Left hindlimb (tissue), 1 donor: Measurements from ENCODE around the gene BBLN.

Experiments used
- DNase-seq: peaks from one replicate; pipeline ENCODE4 v3.0.0-alpha.2; 2018

Gene BBLN

DNA sequence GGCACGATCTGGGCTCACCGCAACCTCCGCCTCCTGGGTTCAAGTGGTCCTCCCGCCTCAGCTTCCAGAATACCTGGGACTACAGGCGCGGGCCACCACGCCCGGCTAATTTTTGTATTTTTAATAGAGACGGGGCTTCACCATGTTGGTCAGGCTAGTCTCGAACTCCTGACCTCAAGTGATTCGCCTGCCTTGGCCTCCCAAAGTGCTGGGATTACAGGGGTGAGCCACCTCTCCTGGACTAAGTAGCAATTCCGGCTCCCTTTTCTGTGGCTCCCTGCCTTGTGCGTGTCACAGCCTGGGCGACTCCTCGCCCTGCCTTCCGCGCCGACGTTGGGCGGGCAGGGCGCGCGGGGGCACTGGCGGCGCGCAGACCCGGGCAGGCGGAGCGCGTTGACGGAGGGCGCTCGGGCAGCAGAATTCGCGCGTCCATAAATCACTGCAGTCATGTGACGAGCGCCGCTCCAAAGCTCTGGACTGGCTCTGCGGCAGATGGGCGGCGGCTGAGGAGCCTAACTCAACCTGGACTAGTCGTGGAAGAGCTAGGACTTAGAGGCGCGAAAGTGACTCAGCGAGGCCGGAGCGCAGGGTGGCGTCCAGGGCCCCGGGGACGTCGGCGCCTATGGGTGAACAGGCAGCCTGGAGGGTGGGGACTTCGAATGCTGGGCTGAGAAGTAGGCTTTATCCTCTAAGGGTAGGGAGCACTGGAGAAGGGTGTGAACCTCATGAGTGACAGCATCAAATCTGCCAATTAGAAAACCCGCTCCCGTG is 32.7 kb downstream of the BBLN start:
- peak; percentile 85 for DNase-seq

DNA sequence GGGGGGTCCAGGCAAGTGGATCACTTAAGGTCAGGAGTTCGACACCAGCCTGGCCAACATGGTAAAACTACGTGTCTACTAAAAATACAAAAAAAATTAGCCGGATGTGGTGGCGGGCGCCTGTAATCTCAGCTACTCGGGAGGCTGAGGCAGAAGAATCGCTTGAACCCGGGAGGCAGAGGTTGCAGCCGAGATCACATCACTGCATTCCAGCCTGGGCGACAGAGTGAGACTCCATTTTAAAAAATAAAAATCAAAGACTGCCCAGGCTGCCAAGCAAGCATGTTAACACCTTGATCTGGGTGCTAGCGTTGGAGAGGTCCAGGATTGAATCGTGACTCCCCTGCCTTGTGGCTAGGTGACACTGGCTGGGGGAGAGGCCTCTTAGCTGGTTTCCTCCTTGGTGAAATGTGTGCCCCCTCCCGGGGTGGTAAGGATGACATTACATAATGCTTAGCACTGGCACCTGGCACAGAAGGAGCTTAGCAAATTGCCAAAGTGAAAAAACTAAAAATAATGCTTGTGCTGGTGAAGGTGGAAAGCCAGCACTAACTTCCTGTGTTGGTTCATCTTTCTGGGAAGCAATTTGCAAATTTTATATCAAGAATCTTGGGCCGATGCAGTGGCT is 33.5 kb downstream of the BBLN start:
- DNase-seq, result no peak

DNA sequence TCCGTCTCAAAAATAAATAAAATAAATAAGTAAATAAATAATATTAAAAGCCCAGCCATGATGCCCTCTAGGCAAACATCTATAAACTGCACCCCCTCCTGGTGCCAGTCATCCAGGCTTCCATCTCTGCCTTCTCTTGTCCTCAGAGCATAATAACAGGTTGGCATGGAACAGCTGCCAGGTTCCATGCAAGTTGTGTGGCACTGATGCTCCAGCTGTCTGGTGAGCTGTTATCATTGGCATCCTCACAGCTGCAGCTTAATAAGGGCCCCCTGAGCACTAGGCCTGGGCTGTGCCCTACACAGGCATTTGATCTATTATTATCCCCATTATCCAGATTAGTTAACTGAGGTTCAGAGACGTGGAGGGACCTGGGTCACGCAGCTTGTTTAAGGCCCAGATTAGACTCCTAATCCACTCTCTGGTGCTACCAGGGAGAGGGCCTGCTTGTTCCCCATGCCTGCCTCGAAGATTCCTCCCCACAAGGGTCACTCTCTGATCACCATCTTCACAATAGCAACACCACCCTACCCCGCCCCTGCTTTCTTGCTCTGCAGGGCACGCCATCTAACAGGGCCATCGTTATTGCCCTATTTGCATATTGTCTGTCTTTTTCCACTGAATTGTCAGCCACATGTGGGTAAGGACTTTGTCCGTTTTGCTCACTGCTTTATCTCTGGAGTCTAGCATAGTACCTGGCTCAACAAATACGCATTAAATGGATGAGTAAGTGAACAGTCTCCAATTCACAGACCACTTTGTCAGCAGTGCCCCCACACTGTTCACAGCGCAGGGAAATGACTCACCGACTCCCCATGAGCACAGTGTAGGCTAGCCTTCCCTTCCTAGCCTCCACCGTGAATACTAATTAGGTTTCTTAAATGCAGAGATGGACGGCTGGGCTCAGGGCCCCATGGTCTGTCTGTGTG is 41.6 kb downstream of the BBLN start:
- DNase-seq, result no peak

DNA sequence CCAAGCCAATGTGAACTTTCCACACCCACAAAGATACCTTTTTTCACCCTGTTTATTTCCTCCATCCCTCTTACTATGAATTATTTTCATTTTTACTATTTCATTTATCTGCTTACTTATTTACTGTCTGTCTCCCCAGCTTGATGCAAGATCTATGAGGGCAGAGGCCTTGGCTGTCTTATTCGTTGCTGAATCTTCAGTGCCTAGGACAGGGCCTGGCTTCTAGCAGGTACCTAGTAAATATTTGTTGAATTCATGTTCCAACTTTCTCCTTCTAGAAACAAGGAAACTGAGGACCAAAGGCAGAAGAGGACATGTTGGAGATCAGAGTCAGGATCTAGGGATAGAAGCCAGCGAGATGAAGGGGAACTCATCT is 42.6 kb downstream of the BBLN start:
- no peak for DNase-seq

GRCh38 chr9:128203024-128203706 is 43.1 kb downstream of the BBLN start, which contains the start of gene DNM1:
TSS of gene DNM1 (plus strand) at chr9:128203379. CDS start at chr9:128203471, 92 bp downstream.
- DNase-seq, result no peak

GRCh38 chr9:128203707-128204551 is 43.9 kb downstream of the BBLN start:
- DNase-seq, result peak; percentile 81

- DNase-seq, result no peak
These were observed 44.8 kb downstream of the BBLN start for GRCh38 chr9:128204858-128205257.

DNA sequence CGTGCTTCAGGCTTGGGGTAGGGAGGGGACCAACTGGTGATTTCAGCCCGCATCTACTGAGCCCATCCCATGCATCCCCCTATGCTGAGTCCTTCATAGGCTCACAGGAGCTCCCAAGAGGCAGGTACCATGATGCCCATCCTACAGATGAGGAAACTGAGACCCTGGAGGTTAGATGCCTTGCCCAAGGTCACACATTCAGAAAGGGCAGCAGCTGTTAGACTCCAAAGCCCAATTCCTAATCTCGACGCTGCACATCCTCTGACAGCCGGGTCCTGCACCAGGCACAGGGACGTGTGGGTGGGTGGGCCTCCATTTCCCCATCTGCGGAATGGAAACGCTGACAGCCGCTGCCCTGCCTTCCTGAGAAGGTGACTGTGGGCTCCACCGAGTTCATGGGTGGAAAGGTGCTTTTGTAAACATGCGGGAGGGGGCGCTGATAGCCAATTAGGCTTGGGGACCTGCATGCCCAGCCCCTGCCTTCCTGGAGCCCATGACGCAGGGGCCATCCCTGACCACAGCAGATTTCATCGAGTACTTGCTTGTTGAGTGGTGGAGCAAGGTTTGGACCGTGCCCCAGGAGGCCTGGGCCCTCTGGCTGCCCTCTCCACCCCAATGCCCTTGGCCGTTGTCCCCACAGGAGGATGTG is 45.4 kb downstream of the BBLN start:
- DNase-seq, result no peak

GRCh38 chr9:128206484-128206883 is 46.4 kb downstream of the BBLN start:
- DNase-seq, result no peak

DNA sequence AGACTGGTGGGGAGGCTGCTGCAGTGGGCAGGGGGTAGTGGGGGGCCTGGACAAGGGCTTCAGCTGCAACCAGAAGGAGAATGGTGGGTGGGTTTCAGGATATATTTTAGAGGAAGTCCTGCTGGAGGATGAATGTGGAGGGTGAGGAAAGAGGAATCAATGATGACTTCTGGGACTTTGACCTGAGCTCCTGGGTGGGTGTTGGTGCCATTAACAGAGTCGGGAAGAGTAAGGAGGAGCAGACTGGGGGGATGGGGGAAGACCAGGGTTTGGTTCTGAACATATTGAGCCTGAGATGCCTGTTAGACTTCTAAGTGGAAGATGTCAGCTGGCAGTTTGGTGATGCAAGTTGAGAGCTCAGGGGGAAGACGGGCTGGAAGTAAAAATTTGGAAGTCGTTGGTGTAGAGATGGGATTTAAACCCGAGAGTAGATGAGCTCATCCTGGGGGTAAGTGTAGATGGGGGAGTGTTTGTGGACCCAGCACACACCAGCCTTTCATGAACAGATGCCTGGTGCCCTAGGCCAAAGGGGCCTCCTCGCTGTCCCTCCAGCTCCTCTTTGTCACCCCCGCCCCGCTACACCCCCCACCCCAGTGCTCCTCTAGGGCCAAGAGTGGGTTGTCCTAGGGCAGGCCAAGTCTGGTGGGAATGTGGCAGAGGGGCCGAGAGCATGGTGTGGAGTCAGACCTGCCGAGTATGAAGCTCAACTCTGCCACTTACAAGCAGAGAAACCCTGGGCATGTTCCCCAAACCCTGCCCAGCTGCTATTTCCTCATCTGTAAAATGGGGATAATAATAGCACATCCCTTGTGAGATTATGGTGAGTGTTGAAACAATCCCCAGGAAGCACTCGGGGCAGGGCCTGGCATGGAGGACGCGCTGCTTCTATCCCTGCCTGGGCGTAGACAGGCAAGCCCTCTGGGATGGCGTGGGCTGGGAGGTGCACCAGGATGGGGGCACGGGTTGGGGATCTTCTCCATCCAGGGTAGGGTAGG is 47.1 kb downstream of the BBLN start:
- DNase-seq, result no peak

DNA sequence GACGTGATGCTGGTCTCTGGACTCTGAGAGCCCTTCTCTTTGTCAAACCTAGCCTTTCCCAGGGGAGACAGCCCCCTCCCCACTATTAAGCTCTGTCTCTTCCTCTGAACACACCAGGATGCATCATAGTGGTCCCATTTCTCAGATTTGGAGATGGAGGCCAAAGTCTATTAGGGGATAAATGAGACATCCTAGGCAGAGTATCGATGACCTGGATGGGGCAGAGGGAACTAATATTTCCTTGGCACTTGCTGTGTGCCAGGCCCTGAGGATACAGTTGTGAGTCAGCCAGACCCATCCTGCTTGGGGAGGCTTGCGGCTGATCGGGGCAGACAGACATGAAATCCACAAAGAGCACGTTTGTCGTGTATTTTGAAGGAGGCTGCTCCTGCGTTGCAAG is 48.3 kb downstream of the BBLN start:
- DNase-seq, result no peak

- no peak for DNase-seq
These were observed 49.0 kb downstream of the BBLN start for GRCh38 chr9:128208946-128209669.

DNA sequence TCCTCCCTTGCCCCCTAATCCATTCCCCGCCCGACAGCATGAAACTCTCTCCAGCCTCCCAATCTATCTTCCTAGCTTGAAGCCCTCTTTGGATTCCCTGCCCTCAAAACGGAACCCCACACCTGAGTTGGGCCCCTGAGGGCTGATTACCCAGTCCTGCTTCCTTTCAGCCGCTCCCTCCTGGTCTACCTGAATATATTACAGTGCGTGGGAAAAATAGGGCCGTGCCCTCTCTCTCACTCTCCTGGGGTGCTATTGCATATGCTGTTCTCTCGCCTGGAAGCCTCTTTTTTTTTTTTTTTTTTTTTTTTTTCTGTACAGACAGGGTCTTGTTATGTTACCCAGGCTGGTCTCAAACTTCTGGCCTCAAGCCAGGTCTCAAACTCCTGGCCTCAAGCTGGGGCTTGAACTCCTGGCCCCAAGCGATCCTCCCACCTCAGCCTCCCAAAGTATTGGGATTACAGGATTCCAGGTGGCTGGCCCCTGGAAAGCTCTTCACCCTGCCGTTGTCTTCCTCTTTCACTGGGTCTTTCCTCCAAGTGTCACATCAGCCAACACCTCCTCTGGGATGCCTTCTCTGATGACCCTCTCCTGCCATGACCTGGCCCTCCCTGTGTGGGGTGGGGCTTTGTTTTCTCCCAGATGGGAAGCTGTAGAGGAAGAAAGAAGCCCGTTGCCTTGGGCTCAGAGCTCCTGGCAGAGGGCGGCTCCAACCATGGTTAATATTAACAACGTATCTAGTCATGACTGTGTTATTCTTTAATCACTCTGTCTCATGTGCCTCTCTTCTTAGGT is 51.3 kb downstream of the BBLN start:
- no peak for DNase-seq

DNA sequence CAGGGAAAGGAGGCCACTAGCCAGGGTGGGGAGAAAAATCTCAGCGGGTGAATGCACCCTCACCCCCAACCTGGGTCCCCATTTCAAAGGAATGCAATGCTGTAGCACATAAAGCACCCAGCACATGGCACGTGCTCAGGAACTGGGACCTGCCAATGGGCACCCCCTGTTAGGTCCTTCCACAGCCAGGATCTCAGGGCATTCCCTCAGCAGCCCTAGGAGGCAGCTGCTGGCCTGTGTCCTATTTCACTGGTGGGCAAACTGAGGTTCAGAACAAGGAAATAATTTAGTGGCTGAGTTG is 51.9 kb downstream of the BBLN start:
- no peak for DNase-seq
